Spleen (tissue), 7 donors: ENCODE results near the gene TBX5.

ENCODE experiments used
- CTCF ChIP-seq, 11 experiments: fragments of 200-600 bp in 7 of 11; fragments of 450-650 bp in 4 of 11; sonication (generic) in 4 of 11; IDR thresholded peaks in 8 of 11; conservative IDR thresholded peaks in 3 of 11; 1 replicate in 7 of 11; 2 replicates in 4 of 11; pipeline versions ENCODE4 v1.4.0 to v1.8.0; 2016 to 2021; ENCODE audit warnings: antibody characterized with exemption in 11 of 11, inconsistent platforms in 4 of 11, mild to moderate bottlenecking in 1 of 11
- POLR2A ChIP-seq, 3 donors: fragments of 450-650 bp; IDR thresholded peaks; one replicate each; pipeline ENCODE4 v1.5.1; 2017; ENCODE audit warnings: antibody characterized with exemption in 3 of 3, mild to moderate bottlenecking in 1 of 3
- POLR2AphosphoS5 ChIP-seq, 3 donors: sonication (generic); formaldehyde crosslinking; IDR thresholded peaks; one replicate each; pipeline ENCODE4 v1.5.1; 2017; ENCODE audit warnings: antibody characterized with exemption in 3 of 3
- donor health status: DM: no; HTN: no; CAD: no; lungs with moderate emphysema.
- donor health status: DM: no; HTN: no; CAD: no.
- donor health status: DM: no; HTN: no; CAD: no.

- TF ChIP-seq CTCF (IDR thresholded peaks at IDR 0.05 in 8 of 11, conservative IDR thresholded peaks at IDR 0.05 in 3 of 11) = no peak
- TF ChIP-seq POLR2AphosphoS5 (IDR thresholded peaks at IDR 0.05) = no peak
- no peak for TF ChIP-seq POLR2A (IDR thresholded peaks at IDR 0.05)
These were observed 44.4 kb downstream of the TBX5 start for GRCh38 chr12:114361545-114361944.
